ENCODE measurements around the gene MAP3K4.
"Not testable (repeated sequence)": the region's sequence is repeated elsewhere in the genome, so short reads cannot be mapped to it uniquely, and the experiment has no call there.

Gene MAP3K4

GRCh38 chr6:160972594-160972993, 19.0 kb upstream of the MAP3K4 start:
- not testable (repeated sequence) for DNase-seq

- DNase-seq: no peak
These were observed 18.0 kb upstream of the MAP3K4 start for GRCh38 chr6:160973311-160974250.

GRCh38 chr6:160974304-160974771, 17.2 kb upstream of the MAP3K4 start:
- no peak for DNase-seq

- no peak for DNase-seq
These were observed 16.4 kb upstream of the MAP3K4 start for GRCh38 chr6:160975162-160975561.

- not testable (repeated sequence) for DNase-seq
These were observed 15.6 kb upstream of the MAP3K4 start for GRCh38 chr6:160975961-160976360.

GRCh38 chr6:160978141-160978901, 13.2 kb upstream of the MAP3K4 start:
- DNase-seq: no peak

DNA sequence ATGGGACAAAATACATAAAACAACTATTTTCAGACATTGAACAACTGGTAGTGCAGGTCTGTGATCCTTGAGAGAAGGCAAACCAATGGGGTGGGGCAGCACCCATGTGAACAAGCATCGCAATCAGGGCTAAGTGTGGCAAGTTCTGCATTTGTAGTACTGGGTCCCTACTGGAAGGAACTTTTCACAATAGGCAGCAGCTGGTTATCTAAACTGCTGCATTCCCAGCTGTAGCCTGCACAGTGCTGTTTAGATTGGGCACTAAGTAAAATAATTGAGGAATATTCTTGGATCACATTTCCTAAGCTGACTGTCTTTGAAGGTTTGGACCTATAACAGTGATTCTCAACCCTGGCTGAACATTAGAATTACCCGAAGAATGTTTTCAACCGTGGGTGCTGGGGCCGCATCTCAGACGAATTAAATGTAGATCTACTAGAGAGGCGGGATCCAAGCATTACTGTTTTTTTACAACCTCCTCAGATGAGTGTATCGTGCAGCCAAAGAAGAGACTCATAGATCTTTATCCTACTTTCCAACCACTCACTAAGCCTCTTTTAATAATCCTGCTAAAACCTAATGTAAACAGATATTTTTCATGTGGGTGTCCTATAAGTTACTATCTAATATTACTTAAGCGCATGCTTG, 12.4 kb upstream of the MAP3K4 start:
- no peak for DNase-seq

- not testable (repeated sequence) for DNase-seq
These were observed 8.1 kb upstream of the MAP3K4 start for GRCh38 chr6:160983377-160983948.

GRCh38 chr6:160986851-160987250, 4.7 kb upstream of the MAP3K4 start:
- DNase-seq: no peak

DNA sequence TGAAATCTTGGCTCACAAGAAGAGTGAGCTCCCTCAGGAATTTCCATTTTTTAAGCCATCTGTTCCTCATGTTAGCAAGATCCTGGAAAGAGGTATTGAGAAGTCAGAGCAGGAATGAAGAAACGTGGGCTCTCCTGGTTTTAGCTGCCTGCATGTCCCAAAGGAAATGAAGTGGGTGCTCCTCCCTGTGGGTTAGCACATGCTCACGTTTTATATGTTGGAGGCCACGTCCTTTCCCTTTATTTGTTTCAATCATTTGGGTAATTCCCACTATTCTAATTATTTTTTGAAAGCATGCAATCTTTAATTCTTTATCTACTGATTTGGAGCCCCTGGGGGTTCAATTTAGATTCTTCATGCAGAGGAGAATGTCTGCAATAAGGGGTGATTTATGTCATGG, 4.3 kb upstream of the MAP3K4 start:
- no peak for DNase-seq

GRCh38 chr6:160990847-160991405, 643 bp upstream of the MAP3K4 start:
- DNase-seq: no peak

DNA sequence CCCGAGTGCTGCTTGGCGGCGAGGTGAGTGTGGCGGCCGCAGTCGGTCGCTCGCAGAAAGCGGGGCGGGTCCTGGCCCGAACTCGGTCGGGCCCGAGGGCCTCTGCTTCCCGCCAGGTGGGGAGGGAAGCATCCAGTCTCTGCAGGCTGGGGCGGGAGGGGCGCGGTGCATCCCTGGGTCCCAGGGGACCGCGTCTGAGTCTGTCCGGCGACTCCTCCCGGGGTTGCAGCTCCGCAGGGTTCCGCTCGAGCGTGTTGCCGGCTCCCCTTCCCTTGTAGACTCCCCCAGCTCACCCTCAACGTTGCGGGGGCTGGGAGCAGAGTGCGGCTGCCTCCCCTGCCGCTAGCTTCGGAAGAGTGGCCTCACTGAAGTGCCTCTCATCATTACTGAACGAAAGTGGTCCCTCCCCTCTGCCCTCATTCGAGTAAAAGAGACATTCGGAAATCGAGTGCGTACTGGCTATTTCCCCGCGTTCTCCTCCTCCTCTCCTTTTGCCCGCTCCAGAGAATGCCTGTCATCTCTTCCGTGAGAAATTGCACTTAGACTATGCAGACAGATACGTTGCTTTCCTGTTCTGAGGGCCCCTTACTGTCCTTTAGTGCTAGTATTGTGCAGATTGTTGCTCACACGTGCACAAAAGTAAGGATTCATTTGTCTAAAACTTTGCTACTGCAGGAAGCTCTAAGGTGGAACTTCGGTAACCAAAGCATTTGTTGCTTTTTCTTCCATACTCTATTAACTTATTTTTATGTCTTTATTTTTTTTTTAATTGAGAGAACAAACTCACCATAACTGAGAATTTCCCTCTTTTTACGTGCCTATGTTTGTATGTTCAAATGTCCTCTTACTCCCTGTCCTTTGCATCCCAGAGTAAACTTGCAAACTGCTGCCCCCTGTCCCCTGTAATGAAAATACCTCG, 751 bp downstream of the MAP3K4 start:
- DNase-seq: peak; percentile 41

DNA sequence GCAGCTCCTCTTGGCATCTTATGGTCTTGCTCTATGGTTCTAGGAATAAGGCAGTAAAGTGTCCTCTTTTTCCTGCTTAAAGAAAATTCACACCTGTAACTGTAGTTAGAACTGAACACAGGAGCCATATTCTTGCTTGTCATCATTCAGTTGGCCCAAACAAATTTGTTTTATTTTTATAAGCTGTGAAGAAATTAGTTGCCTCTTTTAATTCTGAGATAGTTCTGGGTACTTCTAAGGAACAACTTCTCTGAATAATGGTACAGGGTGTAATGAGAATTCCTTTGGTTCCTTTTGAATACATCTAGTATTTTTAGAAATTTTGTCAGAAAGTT, 1.4 kb downstream of the MAP3K4 start:
- no peak for DNase-seq

DNA sequence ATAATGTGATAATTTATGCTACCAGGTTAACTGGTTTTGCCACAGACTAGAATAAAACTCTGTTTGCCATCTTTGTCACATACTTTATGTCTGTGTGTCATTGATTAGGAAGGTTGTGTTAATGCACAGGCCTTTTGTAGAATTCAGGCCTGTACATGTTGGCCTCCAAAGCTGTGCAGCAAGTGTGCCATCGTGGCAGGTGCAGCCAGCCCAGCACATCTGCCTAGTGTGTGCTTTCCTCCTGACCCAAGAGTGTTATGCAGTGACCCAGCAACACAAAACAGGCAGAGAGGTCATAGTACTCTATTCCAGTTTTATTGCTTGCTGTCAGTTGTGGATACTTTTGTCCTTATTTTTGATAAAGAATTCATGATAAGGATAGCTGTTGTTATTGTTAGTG, 3.7 kb downstream of the MAP3K4 start:
- DNase-seq: no peak

- no peak for DNase-seq
These were observed 4.6 kb downstream of the MAP3K4 start for GRCh38 chr6:160996131-160996601.

GRCh38 chr6:160998217-160998616, 6.6 kb downstream of the MAP3K4 start:
- no peak for DNase-seq

- no peak for DNase-seq
These were observed 7.2 kb downstream of the MAP3K4 start for GRCh38 chr6:160998766-160999165.

- DNase-seq: no peak
These were observed 7.9 kb downstream of the MAP3K4 start for GRCh38 chr6:160999516-160999915.

GRCh38 chr6:161000632-161001031, 9.1 kb downstream of the MAP3K4 start:
- DNase-seq: no peak

DNA sequence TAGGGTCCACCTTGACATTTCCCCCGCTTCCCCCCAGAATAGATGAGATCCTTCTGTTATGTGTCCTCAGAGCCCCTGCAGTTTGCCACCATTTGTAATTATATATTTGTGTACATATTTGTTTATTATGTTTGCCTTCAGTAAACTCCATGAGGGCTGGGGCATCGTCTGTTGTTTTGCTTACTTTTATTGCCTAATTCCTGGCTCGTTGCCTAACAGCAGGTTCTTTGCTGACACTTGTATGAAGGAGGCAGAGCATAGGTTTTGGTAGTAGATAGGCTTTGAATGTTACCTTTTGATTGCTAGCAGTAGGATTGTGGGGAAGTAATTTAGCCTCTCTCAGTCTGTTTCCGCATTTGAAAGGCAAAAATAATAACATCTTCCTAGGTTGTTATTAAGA, 9.9 kb downstream of the MAP3K4 start:
- no peak for DNase-seq

- DNase-seq: no peak
These were observed 11.8 kb downstream of the MAP3K4 start for GRCh38 chr6:161003336-161003735.
